Measurements from ENCODE around the gene UCK2.

Gene UCK2

DNA sequence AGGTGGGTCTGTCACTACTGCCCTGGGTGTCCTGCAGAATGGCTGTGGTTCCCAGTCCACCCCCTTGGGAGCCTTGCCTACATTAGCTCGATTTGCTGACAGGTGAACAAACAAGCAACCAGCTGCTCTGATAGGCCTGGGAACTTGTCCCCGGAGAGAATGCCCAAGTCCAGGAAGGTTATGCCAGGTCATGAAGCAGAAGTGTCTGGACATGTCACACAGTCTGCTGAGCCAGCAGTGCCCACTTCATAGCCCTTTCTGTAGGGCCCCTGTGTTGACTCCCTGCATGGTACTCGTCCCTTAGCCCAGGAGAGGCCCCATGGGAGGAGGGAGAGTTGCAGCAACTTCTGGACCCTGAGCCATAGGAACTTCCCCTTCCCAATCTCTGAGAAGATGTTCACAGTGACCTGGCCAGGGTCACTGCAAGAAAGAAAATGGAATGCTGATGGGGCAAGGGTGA, 31.0 kb downstream of the UCK2 start:
- DNase-seq (ENCODE audit: low read depth in 1 of 2, low spot score in 1 of 2), result no peak
- TF ChIP-seq, protein P1, sequence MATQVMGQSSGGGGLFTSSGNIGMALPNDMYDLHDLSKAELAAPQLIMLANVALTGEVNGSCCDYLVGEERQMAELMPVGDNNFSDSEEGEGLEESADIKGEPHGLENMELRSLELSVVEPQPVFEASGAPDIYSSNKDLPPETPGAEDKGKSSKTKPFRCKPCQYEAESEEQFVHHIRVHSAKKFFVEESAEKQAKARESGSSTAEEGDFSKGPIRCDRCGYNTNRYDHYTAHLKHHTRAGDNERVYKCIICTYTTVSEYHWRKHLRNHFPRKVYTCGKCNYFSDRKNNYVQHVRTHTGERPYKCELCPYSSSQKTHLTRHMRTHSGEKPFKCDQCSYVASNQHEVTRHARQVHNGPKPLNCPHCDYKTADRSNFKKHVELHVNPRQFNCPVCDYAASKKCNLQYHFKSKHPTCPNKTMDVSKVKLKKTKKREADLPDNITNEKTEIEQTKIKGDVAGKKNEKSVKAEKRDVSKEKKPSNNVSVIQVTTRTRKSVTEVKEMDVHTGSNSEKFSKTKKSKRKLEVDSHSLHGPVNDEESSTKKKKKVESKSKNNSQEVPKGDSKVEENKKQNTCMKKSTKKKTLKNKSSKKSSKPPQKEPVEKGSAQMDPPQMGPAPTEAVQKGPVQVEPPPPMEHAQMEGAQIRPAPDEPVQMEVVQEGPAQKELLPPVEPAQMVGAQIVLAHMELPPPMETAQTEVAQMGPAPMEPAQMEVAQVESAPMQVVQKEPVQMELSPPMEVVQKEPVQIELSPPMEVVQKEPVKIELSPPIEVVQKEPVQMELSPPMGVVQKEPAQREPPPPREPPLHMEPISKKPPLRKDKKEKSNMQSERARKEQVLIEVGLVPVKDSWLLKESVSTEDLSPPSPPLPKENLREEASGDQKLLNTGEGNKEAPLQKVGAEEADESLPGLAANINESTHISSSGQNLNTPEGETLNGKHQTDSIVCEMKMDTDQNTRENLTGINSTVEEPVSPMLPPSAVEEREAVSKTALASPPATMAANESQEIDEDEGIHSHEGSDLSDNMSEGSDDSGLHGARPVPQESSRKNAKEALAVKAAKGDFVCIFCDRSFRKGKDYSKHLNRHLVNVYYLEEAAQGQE (IDR thresholded peaks at IDR 0.05; ENCODE audit: insufficient replicate concordance, low read depth), result no peak
- TF ChIP-seq, protein P2, sequence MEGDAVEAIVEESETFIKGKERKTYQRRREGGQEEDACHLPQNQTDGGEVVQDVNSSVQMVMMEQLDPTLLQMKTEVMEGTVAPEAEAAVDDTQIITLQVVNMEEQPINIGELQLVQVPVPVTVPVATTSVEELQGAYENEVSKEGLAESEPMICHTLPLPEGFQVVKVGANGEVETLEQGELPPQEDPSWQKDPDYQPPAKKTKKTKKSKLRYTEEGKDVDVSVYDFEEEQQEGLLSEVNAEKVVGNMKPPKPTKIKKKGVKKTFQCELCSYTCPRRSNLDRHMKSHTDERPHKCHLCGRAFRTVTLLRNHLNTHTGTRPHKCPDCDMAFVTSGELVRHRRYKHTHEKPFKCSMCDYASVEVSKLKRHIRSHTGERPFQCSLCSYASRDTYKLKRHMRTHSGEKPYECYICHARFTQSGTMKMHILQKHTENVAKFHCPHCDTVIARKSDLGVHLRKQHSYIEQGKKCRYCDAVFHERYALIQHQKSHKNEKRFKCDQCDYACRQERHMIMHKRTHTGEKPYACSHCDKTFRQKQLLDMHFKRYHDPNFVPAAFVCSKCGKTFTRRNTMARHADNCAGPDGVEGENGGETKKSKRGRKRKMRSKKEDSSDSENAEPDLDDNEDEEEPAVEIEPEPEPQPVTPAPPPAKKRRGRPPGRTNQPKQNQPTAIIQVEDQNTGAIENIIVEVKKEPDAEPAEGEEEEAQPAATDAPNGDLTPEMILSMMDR (IDR thresholded peaks at IDR 0.05; ENCODE audit: insufficient read depth, low read length), result no peak
- TF ChIP-seq POLR2AphosphoS5 (IDR thresholded peaks at IDR 0.05; ENCODE audit: low read depth), result no peak
- TF ChIP-seq SPI1 (IDR thresholded peaks at IDR 0.05; ENCODE audit: borderline replicate concordance, low read depth), result no peak
- no peak for TF ChIP-seq GABPA (IDR thresholded peaks at IDR 0.05; ENCODE audit: low read depth)
- H3K27ac ChIP-seq (replicated peaks), result peak overlapping the region; percentile 51
- no peaks in the 10 kb centered on the region for H3K27me3 ChIP-seq (ENCODE audit: insufficient read depth, poor library complexity, severe bottlenecking)
- H3K4me3 ChIP-seq (replicated peaks; ENCODE audit: insufficient read depth, low read length), result no peak overlapping the region

DNA sequence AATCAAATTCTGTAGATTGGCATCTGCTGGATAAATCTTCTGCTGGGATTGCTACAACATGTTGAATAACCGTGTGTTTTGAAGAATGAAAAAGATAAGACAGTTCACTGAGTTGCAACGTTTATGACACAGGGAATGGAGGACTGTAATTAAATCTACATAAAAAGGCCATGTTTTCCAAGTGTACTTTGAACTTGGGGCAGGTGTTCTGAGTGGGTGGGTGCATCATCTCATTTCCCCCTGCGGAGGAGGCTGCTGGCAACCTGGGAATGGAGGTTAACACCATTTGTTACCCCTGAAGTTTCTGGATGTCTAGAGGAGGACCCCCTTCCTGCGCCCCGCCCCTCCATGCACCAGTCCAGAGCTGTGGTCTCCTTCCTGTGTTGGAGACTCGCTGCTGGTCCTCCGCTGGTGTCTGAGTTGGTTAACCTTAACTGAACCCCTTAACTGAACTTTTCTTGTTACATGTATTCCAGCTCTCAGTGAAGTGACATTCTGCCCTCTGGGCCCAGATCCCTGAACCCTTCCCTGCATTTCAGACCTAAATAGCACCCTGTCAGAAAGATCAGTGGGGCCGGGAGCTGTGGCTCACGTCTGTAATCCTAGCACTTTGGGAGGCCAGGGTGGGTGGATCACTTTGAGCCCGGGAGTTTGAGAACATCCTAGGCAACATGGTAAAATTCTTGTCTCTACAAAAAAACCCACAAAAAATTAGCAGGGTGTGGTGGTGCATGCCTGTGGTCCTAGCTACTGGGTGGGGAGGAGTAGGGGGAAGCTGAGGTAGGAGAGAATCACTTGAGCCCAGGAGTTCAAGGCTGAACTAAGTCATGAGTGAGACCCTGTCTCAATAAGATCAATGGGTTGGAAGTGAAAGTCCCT, 31.8 kb downstream of the UCK2 start:
- no peak overlapping the region for H3K4me3 ChIP-seq (replicated peaks; ENCODE audit: insufficient read depth, low read length)
- H3K27me3 ChIP-seq (ENCODE audit: insufficient read depth, poor library complexity, severe bottlenecking), result no peaks in the 10 kb centered on the region
- no peak for DNase-seq (ENCODE audit: low read depth in 1 of 2, low spot score in 1 of 2)
- TF ChIP-seq SPI1 (IDR thresholded peaks at IDR 0.05; ENCODE audit: borderline replicate concordance, low read depth) (no peak), GABPA (IDR thresholded peaks at IDR 0.05; ENCODE audit: low read depth) (no peak)
- TF ChIP-seq, protein P2 (IDR thresholded peaks at IDR 0.05; ENCODE audit: insufficient read depth, low read length), result no peak
- TF ChIP-seq, protein P1 (IDR thresholded peaks at IDR 0.05; ENCODE audit: insufficient replicate concordance, low read depth), result no peak
- no peak overlapping the region for H3K27ac ChIP-seq (replicated peaks)

DNA sequence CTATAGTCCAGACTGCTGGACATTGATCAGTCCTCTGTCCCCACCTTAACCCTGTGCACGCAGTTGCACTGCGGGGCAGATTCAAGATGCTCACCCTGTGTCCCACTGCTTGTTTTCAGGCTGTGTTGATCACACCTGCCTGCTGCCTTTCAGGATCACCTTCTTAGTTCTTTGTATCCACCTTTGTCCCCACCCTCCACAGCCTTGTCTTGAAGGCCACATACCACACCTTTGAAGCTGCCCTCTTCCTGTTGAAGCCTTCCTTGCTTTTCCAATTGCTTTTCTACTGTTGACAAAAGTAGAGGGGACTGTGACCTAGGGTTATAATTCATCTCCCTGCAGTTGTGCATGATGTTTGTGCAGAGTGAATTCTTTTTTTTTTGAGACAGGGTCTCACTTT, 32.7 kb downstream of the UCK2 start:
- no peak for DNase-seq (ENCODE audit: low read depth in 1 of 2, low spot score in 1 of 2)
- H3K27me3 ChIP-seq (ENCODE audit: insufficient read depth, poor library complexity, severe bottlenecking), result no peaks in the 10 kb centered on the region
- no peak for TF ChIP-seq POLR2AphosphoS5 (IDR thresholded peaks at IDR 0.05; ENCODE audit: low read depth)
- TF ChIP-seq, protein P1 (IDR thresholded peaks at IDR 0.05; ENCODE audit: insufficient replicate concordance, low read depth), result no peak
- no peak for TF ChIP-seq SPI1 (IDR thresholded peaks at IDR 0.05; ENCODE audit: borderline replicate concordance, low read depth)
- no peak for TF ChIP-seq GABPA (IDR thresholded peaks at IDR 0.05; ENCODE audit: low read depth)
- TF ChIP-seq, protein P2 (IDR thresholded peaks at IDR 0.05; ENCODE audit: insufficient read depth, low read length), result no peak
- no peak overlapping the region for H3K27ac ChIP-seq (replicated peaks)
- no peak overlapping the region for H3K4me3 ChIP-seq (replicated peaks; ENCODE audit: insufficient read depth, low read length)
